HFFc6 (cell line): ENCODE measurements around the gene LRRC28. TPM values are rescaled to one million over a fixed set of nuclear protein-coding genes. Genes with fewer than 3 reads are reported as not detected.
"Not testable (repeated sequence)": the region's sequence is repeated elsewhere in the genome, so short reads cannot be mapped to it uniquely, and the experiment has no call there.

Experiments used
- DNase-seq: peaks from one replicate; pipeline ENCODE4 v3.0.0-alpha.2; 2018
- H3K27ac Mint-ChIP-seq: 2 replicates; pipeline ENCODE4 v1.8.0; 2020; ENCODE audit warnings: mild to moderate bottlenecking, mixed read lengths
- H3K27me3 Mint-ChIP-seq: 2 replicates; pipeline ENCODE4 v1.8.0; 2021; ENCODE audit warnings: mild to moderate bottlenecking, moderate library complexity, mixed read lengths; ENCODE audit not compliant: insufficient read depth
- H3K36me3 Mint-ChIP-seq: 2 replicates; pipeline ENCODE4 v1.8.0; 2021; ENCODE audit warnings: low read depth, mixed read lengths
- H3K4me1 Mint-ChIP-seq: 2 replicates; pipeline ENCODE4 v1.8.0; 2020; ENCODE audit warnings: low read depth, mixed read lengths
- H3K4me3 Mint-ChIP-seq: 2 replicates; pipeline ENCODE4 v1.8.0; 2020; ENCODE audit warnings: mild to moderate bottlenecking, moderate library complexity, mixed read lengths
- H3K9me3 Mint-ChIP-seq: 2 replicates; pipeline ENCODE4 v1.8.0; 2020; ENCODE audit warnings: mild to moderate bottlenecking, mixed read lengths
- total RNA-seq, 6 experiments: library from RNA; stranded (reverse); fragmentation: NEBNext Ultra II Directional; extraction: Animal tissue kit (Norgen Biotek cat#: 25700); gene quantifications; 2 replicates in 1 of 6; 3 replicates in 5 of 6; pipeline ENCODE4 v1.2.3, GENCODE V29; 2021
- TF ChIP-seq, protein P1 (sequence below): fragments of 200-600 bp; sonication (generic); IDR thresholded peaks from 2 replicates; pipeline ENCODE4 v1.5.0; 2021; ENCODE audit warnings: antibody characterized with exemption, mild to moderate bottlenecking

The LRRC28 gene
- total RNA-seq, 6 experiments from 2014 or later: 11.1 to 18.4 (median 15.1) TPM

DNA sequence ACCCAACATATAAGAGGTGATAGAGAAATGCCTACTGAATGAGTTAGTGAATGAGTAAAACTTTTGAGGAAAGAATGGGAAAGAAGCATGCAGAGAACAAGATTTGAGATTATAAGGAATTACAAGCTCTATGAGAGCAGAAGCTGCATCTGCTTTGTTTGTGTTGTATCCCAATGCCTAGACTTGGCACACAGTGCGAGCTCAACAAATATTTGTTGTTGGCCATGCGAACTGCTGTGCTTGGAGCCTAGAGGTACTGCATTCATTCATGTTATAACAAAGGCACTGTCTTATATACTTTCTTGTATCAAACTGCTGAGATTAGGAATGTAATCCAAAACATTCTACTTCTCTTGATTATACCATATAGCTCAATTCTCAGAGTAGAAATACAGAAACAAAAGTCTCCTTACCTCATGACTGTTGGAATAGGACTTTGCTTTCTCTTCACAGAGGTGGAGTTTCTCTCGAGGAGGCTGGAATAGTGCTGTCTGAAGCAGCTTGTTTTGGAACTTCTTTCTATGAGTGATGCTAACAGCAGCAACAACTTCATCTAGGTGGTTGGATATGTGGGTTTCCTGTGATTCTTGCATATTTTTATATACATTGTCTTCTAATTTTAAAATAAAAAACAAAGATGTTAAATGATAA, 23.0 kb upstream of the LRRC28 start:
- Mint-ChIP-seq H3K27ac (no peak overlapping the region), H3K27me3 (peaks cover 2% of the 10 kb centered on the region; the same call in 1 of the 2 replicates), H3K9me3 (no peaks in the 10 kb centered on the region), H3K4me3 (no peak overlapping the region), H3K4me1 (peaks cover 24% of the 10 kb centered on the region), H3K36me3 (peaks cover 31% of the 10 kb centered on the region)
- TF ChIP-seq, protein P1, sequence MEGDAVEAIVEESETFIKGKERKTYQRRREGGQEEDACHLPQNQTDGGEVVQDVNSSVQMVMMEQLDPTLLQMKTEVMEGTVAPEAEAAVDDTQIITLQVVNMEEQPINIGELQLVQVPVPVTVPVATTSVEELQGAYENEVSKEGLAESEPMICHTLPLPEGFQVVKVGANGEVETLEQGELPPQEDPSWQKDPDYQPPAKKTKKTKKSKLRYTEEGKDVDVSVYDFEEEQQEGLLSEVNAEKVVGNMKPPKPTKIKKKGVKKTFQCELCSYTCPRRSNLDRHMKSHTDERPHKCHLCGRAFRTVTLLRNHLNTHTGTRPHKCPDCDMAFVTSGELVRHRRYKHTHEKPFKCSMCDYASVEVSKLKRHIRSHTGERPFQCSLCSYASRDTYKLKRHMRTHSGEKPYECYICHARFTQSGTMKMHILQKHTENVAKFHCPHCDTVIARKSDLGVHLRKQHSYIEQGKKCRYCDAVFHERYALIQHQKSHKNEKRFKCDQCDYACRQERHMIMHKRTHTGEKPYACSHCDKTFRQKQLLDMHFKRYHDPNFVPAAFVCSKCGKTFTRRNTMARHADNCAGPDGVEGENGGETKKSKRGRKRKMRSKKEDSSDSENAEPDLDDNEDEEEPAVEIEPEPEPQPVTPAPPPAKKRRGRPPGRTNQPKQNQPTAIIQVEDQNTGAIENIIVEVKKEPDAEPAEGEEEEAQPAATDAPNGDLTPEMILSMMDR: no peak
- DNase-seq: no peak

DNA sequence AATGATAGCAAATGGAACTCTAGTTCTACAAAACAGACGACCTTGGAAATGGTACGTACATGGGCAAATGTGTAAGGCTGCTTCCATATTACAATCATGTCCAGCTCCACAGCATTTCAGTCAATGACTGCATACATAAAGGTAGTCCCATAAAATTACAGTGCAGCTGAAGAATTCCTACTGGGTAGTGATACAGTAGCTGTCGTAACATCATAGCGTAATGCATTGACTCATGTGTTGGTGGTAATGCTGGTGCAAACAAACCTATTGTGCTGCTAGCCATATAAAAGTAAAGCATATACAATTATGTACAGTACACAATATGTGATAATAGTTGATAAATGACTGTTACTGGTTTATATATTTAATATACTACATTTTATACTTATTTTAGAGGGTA, 20.4 kb upstream of the LRRC28 start:
- peaks cover 14% of the 10 kb centered on the region for H3K36me3 Mint-ChIP-seq
- no peak for DNase-seq
- H3K9me3 Mint-ChIP-seq: no peaks in the 10 kb centered on the region
- TF ChIP-seq, protein P1: no peak
- peaks cover 15% of the 10 kb centered on the region for H3K4me1 Mint-ChIP-seq
- H3K4me3 Mint-ChIP-seq: no peak overlapping the region
- no peak overlapping the region for H3K27ac Mint-ChIP-seq
- H3K27me3 Mint-ChIP-seq: peaks cover 2% of the 10 kb centered on the region; the same call in 1 of the 2 replicates

DNA sequence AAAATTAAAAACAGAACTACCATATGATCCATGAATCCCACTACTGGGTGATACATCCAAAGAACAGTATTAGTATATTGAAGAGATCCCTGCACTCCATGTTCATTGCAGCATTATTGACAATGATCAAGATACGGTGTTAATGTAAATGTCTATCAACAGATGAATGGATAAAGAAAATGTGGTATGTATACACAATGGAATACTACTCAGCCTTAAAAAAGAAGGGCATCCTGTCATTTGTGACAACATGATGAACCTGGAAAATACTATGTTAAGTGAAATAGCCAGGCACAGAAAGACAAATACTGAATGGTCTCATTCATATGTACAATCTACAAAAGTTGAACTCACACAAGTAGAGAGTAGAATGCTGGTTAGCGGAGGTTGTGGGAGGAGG, 18.5 kb upstream of the LRRC28 start:
- H3K4me1 Mint-ChIP-seq: peaks cover 1% of the 10 kb centered on the region; the same call in 1 of the 2 replicates
- H3K27ac Mint-ChIP-seq: no peak overlapping the region
- peaks cover 25% of the 10 kb centered on the region for H3K36me3 Mint-ChIP-seq
- no peak for DNase-seq
- TF ChIP-seq, protein P1: no peak
- no peaks in the 10 kb centered on the region for H3K9me3 Mint-ChIP-seq
- H3K4me3 Mint-ChIP-seq: no peak overlapping the region
- H3K27me3 Mint-ChIP-seq: peaks cover 2% of the 10 kb centered on the region

DNA sequence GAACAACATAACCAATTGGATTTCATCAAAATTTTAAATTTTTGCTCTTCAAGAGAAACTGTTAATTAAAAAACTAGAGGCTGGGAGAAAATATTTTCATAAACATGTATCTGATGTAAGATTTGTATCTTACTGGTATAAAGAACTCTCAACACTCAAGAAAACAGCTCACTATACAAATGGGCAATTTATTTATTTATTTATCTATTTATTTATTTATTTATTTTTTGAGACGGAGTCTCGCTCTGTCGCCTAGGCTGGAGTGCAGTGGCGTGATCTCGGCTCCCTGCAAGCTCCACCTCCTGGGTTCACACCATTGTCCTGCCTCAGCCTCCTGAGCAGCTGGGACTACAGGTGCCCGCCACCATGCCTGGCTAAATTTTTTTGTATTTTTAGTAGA, 17.1 kb upstream of the LRRC28 start:
- H3K36me3 Mint-ChIP-seq: peaks cover 22% of the 10 kb centered on the region

DNA sequence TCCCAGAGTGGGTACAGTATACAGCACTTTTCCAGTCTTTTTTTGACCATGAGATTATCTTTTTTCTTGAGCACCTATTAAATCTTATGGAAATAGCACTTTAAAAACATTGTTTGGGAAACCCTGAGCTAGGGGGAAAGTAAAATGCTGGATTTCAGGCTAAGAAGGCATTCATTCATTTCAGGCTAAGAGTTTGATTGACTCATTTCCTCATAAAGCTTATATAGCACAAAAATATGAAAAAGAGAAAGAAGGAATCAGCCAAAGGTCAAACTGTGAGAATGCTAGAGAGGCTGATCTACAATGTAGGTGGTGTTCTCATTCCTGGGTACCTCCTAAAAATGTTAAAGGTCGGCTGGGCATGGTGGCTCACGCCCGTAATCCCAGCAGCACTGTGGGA, 12.4 kb upstream of the LRRC28 start:
- no peak for DNase-seq
- H3K36me3 Mint-ChIP-seq: peaks cover 13% of the 10 kb centered on the region; the same call in 1 of the 2 replicates
- H3K4me1 Mint-ChIP-seq: peaks cover 6% of the 10 kb centered on the region
- no peaks in the 10 kb centered on the region; the same call in 1 of the 2 replicates for H3K27me3 Mint-ChIP-seq
- H3K9me3 Mint-ChIP-seq: no peaks in the 10 kb centered on the region
- no peak overlapping the region for H3K27ac Mint-ChIP-seq
- no peak overlapping the region for H3K4me3 Mint-ChIP-seq
- TF ChIP-seq, protein P1: no peak

More for the DNA sequence above, 17.1 kb upstream of the LRRC28 start:
- not testable (repeated sequence) for H3K27me3 Mint-ChIP-seq, H3K4me1 Mint-ChIP-seq, DNase-seq, H3K9me3 Mint-ChIP-seq, H3K4me3 Mint-ChIP-seq, H3K27ac Mint-ChIP-seq

DNA sequence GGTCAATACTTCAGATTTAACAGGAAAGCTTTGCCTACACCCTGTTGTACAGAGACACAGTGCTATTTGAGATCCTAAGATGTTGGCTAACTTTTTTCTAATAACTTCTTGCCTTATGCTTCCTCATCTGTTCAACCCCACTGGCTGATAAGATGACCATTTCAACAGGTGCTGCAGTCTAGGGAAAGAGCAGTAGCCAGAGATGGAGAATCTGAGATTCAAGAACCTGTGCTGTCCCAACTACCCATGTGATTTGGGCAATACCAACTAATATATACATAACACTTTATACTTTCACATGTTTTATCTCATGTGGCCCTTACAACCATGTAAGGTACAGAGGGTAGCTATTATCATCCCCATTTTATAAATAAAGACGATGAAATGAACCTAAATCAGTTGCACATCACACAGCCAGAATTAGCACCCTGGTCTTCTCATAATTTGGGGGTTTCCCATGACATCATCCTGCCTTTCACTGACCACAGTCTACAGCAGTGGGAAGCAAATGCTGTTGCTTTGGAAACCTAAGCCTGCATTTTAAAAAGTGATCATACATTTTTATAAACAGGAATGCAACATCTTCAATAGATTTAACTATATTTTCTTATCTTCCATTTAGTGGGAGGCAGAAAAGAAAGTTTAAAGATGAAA, 11.6 kb upstream of the LRRC28 start:
- peaks cover 13% of the 10 kb centered on the region; the same call in 1 of the 2 replicates for H3K36me3 Mint-ChIP-seq
- no peaks in the 10 kb centered on the region for H3K9me3 Mint-ChIP-seq

More for the DNA sequence above, 11.6 kb upstream of the LRRC28 start:
- Mint-ChIP-seq H3K4me3 (no peak overlapping the region), H3K27ac (no peak overlapping the region), H3K27me3 (no peaks in the 10 kb centered on the region; the same call in 1 of the 2 replicates), H3K4me1 (peaks cover 6% of the 10 kb centered on the region)
- no peak for DNase-seq
- TF ChIP-seq, protein P1: no peak
